ENCODE results near the gene EVC. TPM values are rescaled to one million over a fixed set of nuclear protein-coding genes. Genes with fewer than 3 reads are reported as not detected.

The EVC gene
- total and polyA plus RNA-seq, 7 experiments from 2014 or later, result 0.37 to 1.5 (median 0.68) TPM; not detected in 2

DNA sequence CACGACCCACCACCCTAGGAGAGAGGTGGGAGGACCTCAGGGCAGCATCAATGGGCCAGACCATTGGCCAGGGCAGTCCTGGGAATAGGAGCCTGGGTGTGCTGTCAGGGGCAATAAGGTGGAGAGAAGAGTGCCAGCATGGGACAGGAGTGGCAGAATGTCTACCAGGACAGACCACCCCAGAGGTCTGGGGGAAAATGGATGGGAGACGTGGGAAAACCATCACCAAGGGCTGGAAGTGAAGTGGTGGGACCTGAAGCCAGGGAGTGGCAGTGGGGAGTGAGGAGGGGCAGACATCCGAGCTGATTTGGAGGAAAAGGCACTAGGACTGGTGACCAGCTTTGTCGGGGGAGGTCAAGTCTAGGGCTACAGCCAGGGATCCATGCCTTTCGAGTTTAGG lies 3.6 kb upstream of the EVC start:
- Mint-ChIP-seq H3K9me3 (peaks cover 3 to 17% (median 8%) of the 10 kb centered on the region in 11 donors), H3K27me3 (peaks cover 44 to 49% (median 47%) of the 10 kb centered on the region in 5 donors), H3K27ac (no peak overlapping the region), H3K36me3 (peaks cover 0 to 8% (median 1%) of the 10 kb centered on the region in 5 donors), H3K4me1 (peaks cover 0 to 17% (median 11%) of the 10 kb centered on the region in 7 donors), H3K4me3 (peak overlapping the region in 6 of 10 donors; percentile 9 to 56 (median 16))
- CTCF ChIA-PET, result no interaction called here
- no peaks in the 10 kb centered on the region for H3K27me3 ChIP-seq (ENCODE audit: control insufficient read depth in 2 of 2, insufficient read depth in 2 of 2, low read length in 2 of 2)
- H3K9me3 ChIP-seq (ENCODE audit: control insufficient read depth in 2 of 3, low read length in 3 of 3), result peaks cover 0 to 7% (median 0%) of the 10 kb centered on the region in 3 experiments
- ATAC-seq (no peak), DNase-seq (no peak)
- no peak overlapping the region for H3K27ac ChIP-seq (ENCODE audit: low read depth, low read length)
- intact Hi-C loops (cut with micrococcal nuclease), result no loop called here
- POLR2A ChIA-PET, result no interaction called here
- no peak overlapping the region for H3K4me3 ChIP-seq (ENCODE audit: low read length)
- no peaks in the 10 kb centered on the region for H3K36me3 ChIP-seq (ENCODE audit: control insufficient read depth in 2 of 3, insufficient read depth in 3 of 3, low read length in 3 of 3)
- H3K4me1 ChIP-seq (ENCODE audit: control insufficient read depth in 2 of 2, insufficient read depth in 2 of 2, low read length in 2 of 2), result no peaks in the 10 kb centered on the region

DNA sequence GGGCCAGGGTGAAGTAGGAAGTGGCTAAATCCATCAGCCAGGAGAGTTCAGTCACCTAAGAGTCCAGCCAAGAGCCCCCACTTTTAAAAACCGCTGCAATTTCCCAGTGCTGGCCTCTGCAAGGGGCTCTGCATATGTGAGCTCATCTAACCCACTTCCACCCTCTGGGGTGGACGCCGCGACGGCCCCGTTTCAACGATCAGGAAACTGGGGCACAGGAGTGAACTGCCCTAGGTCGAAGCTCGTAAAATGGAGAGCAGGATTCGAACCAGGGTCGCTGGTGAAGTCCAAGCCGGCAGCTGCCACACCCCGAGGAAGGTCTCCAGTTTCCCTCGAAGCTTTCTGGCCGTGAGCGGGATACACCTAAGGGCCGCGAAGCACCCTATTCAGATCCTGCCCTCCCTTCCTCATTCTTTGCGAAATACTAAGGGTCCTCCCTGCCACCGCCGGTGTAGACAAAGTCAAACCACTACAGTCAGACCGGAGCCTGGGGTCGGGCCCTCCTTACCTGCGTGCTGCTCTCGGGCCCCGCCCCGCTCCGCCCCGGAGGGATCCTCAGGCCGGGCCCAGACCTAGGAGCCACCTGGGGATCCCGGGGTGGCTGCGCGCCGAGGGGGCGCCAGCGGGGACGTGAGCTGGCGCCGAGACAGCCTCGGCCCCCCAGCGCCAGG lies 3.1 kb upstream of the EVC start:
- ATAC-seq, result no peak
- H3K4me3 Mint-ChIP-seq, result peak overlapping the region in 4 of 10 donors; percentile 9 to 25 (median 10)
- peaks cover 0 to 17% (median 11%) of the 10 kb centered on the region in 7 donors for H3K4me1 Mint-ChIP-seq
- no peak overlapping the region for H3K4me3 ChIP-seq (ENCODE audit: low read length)
- peaks cover 0 to 4% (median 0%) of the 10 kb centered on the region in 3 experiments for H3K9me3 ChIP-seq (ENCODE audit: control insufficient read depth in 2 of 3, low read length in 3 of 3)
- peaks cover 48 to 55% (median 51%) of the 10 kb centered on the region in 5 donors for H3K27me3 Mint-ChIP-seq
- ChIA-PET POLR2A (no interaction called here), CTCF (no interaction called here)
- no peaks in the 10 kb centered on the region for H3K4me1 ChIP-seq (ENCODE audit: control insufficient read depth in 2 of 2, insufficient read depth in 2 of 2, low read length in 2 of 2)
- H3K27ac ChIP-seq (ENCODE audit: low read depth, low read length), result no peak overlapping the region
- H3K36me3 Mint-ChIP-seq, result peaks cover 0 to 8% (median 1%) of the 10 kb centered on the region in 5 donors
- H3K36me3 ChIP-seq (ENCODE audit: control insufficient read depth in 2 of 3, insufficient read depth in 3 of 3, low read length in 3 of 3), result no peaks in the 10 kb centered on the region
- DNase-seq, result no peak
- peaks cover 4 to 17% (median 10%) of the 10 kb centered on the region in 11 donors for H3K9me3 Mint-ChIP-seq
- no peak overlapping the region for H3K27ac Mint-ChIP-seq
- intact Hi-C loops (cut with micrococcal nuclease), result no loop called here
- H3K27me3 ChIP-seq (ENCODE audit: control insufficient read depth in 2 of 2, insufficient read depth in 2 of 2, low read length in 2 of 2), result no peaks in the 10 kb centered on the region

DNA sequence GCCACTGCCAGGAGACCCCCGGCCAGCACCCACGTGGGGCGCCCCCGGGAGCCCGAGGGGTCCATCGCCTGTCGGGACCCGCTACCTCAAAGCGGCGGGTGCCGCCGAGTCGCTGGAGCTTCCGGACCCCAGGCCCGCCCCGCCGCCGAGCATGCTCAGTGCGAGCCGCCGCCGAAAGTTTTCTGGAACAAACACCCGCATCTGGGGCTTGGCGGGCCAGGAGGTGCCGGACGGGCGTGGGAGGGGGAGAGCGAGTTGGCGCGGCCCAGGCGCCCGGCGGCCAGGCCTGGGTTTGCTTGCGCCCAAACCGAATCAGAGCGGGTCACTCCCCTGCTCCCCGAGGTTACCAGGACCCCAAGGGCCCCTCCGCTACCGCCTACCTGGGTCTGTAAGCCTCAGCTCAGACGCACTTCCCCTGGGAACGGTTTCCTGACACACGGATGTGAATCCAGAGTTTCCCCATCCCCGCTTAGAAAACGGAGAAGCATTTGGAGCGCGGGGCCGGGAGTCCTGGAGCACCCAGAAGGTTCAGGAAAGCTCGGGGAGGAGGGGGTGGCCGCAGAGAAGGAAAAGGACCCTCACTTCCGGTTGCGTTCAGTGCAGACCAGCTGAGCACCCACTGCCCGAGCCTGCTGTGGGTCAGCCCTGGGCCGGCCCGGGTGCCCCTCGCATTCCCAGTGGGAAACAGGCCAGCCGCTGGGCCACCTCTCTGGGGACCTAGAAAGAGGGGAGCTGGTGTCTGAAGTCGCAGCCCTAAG lies 2.4 kb upstream of the EVC start, which contains the start of gene EVC2:
Gene EVC2 (minus strand): TSS at position 111 of the 758 bp plus-strand sequence. CDS start 46 bp downstream, at position 65.
- intact Hi-C loops (cut with micrococcal nuclease), result no loop called here
- no peaks in the 10 kb centered on the region for H3K36me3 ChIP-seq (ENCODE audit: control insufficient read depth in 2 of 3, insufficient read depth in 3 of 3, low read length in 3 of 3)
- H3K4me1 ChIP-seq (ENCODE audit: control insufficient read depth in 2 of 2, insufficient read depth in 2 of 2, low read length in 2 of 2), result no peaks in the 10 kb centered on the region
- H3K4me3 Mint-ChIP-seq, result peak within 1 kb of the TSS in 6 of 10 donors; percentile 9 to 56 (median 16)
- no peak within 1 kb of the TSS for H3K27ac ChIP-seq (ENCODE audit: low read depth, low read length)
- H3K9me3 Mint-ChIP-seq, result peaks cover 4 to 12% (median 10%) of the 10 kb centered on the region in 11 donors
- peaks cover 0 to 4% (median 0%) of the 10 kb centered on the region in 3 experiments for H3K9me3 ChIP-seq (ENCODE audit: control insufficient read depth in 2 of 3, low read length in 3 of 3)
- peaks cover 48 to 55% (median 51%) of the 10 kb centered on the region in 5 donors for H3K27me3 Mint-ChIP-seq
- H3K4me1 Mint-ChIP-seq, result peaks cover 0 to 17% (median 11%) of the 10 kb centered on the region in 7 donors
- DNase-seq (no peak), ATAC-seq (no peak)
- ChIA-PET POLR2A (no interaction called here), CTCF (no interaction called here)
- no peaks in the 10 kb centered on the region for H3K27me3 ChIP-seq (ENCODE audit: control insufficient read depth in 2 of 2, insufficient read depth in 2 of 2, low read length in 2 of 2)
- no peak within 1 kb of the TSS for H3K4me3 ChIP-seq (ENCODE audit: low read length)
- no peak within 1 kb of the TSS for H3K27ac Mint-ChIP-seq
- peaks cover 0 to 4% (median 1%) of the 10 kb centered on the region in 5 donors for H3K36me3 Mint-ChIP-seq

DNA sequence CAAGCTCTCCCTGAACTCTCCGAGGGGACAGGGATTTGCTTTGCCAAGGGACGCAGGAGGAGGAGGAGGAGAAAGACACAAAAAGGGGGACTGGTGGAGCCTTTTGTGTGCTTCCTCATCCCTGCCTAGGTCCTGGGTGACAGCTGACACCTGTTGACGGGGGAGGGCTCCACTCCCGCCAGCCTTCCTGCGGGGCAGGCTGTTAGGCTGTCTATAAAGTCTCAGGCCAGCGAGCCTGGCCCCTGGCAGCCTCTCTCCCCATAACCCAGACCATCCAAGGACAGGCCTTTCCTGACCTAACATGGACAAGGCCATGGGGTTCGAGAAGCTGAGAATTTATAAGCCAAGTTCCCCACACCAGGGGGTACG lies 1.8 kb upstream of the EVC start:
- no peak overlapping the region for H3K27ac Mint-ChIP-seq
- H3K4me3 ChIP-seq (ENCODE audit: low read length), result no peak overlapping the region
- no peaks in the 10 kb centered on the region for H3K27me3 ChIP-seq (ENCODE audit: control insufficient read depth in 2 of 2, insufficient read depth in 2 of 2, low read length in 2 of 2)

DNA sequence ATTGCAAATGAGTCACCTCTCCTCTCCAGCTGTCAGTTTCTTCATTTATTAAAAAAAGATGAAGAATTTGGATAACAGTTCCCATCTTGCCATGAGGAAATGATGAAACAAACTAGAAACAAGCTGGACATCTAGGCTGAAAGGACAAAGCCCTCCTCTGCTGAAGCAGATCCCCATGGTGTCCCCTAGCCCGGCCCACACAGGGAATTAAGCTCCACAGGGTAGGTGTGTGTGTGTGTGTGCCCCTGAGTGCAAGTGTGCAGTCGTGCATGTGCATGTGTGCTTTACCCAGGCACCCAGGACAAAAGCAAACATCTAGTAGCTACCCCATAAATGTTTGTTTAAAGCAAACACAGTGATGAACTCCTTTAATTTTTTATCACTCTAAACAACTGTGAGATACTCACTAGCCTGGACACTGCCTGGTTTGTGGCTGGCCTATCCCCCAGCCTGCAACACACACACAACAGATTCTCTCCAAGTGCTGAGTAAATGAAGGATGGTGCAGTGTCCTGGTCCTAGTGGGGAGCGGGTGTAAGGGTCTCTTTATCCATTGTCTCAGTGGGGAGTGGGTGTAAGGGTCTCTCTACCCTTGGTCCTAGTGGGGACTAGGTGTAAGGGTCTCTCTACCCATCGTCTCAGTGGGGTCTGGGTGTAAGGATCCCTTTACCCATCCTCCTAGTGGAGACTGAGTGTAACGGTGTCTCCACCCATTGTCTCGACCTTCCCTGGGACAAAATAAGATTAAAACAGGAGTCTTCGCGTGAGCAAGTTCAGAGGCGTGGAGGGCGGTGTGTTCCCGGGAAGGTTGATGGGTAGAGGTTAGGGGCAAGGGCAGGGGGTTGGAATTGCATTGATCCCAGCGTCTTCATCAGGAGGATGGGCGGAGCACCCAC lies 688 bp upstream of the EVC start:
- no peak overlapping the region for H3K27ac ChIP-seq (ENCODE audit: low read depth, low read length)
- intact Hi-C loops (cut with micrococcal nuclease), result no loop called here
- H3K9me3 ChIP-seq (ENCODE audit: control insufficient read depth in 2 of 3, low read length in 3 of 3), result peaks cover 0 to 7% (median 0%) of the 10 kb centered on the region in 3 experiments
- no peak overlapping the region for H3K4me3 ChIP-seq (ENCODE audit: low read length)
- no peaks in the 10 kb centered on the region for H3K27me3 ChIP-seq (ENCODE audit: control insufficient read depth in 2 of 2, insufficient read depth in 2 of 2, low read length in 2 of 2)
- ATAC-seq (peak; percentile 23), DNase-seq (no peak)
- Mint-ChIP-seq H3K27me3 (peaks cover 48 to 62% (median 53%) of the 10 kb centered on the region in 5 donors), H3K4me3 (peak overlapping the region in 8 of 10 donors; percentile 24 to 72 (median 50)), H3K4me1 (peaks cover 0 to 17% (median 11%) of the 10 kb centered on the region in 7 donors), H3K36me3 (peaks cover 0 to 11% (median 1%) of the 10 kb centered on the region in 5 donors), H3K9me3 (peaks cover 5 to 26% (median 11%) of the 10 kb centered on the region in 11 donors), H3K27ac (peak overlapping the region in 1 of 9 donors; percentile 16)
- H3K36me3 ChIP-seq (ENCODE audit: control insufficient read depth in 2 of 3, insufficient read depth in 3 of 3, low read length in 3 of 3), result no peaks in the 10 kb centered on the region
- ChIA-PET CTCF (no interaction called here), POLR2A (no interaction called here)
- no peaks in the 10 kb centered on the region for H3K4me1 ChIP-seq (ENCODE audit: control insufficient read depth in 2 of 2, insufficient read depth in 2 of 2, low read length in 2 of 2)

More for the DNA sequence above, 1.8 kb upstream of the EVC start:
- CTCF ChIA-PET, result no interaction called here
- no peak for DNase-seq
- Mint-ChIP-seq H3K27me3 (peaks cover 48 to 60% (median 53%) of the 10 kb centered on the region in 5 donors), H3K4me3 (no peak overlapping the region), H3K9me3 (peaks cover 0 to 14% (median 7%) of the 10 kb centered on the region in 11 donors), H3K36me3 (peaks cover 0 to 4% (median 1%) of the 10 kb centered on the region in 5 donors), H3K4me1 (peaks cover 0 to 17% (median 11%) of the 10 kb centered on the region in 7 donors)
- intact Hi-C loops (cut with micrococcal nuclease), result no loop called here
- Histone ChIP-seq H3K4me1 (ENCODE audit: control insufficient read depth in 2 of 2, insufficient read depth in 2 of 2, low read length in 2 of 2) (no peaks in the 10 kb centered on the region), H3K36me3 (ENCODE audit: control insufficient read depth in 2 of 3, insufficient read depth in 3 of 3, low read length in 3 of 3) (no peaks in the 10 kb centered on the region), H3K9me3 (ENCODE audit: control insufficient read depth in 2 of 3, low read length in 3 of 3) (peaks cover 0 to 4% (median 0%) of the 10 kb centered on the region in 3 experiments), H3K27ac (ENCODE audit: low read depth, low read length) (no peak overlapping the region)
- POLR2A ChIA-PET, result no interaction called here
- ATAC-seq, result no peak
